AG09319 (cell line): ENCODE results near the gene PKP2.
"Not testable (repeated sequence)": the region's sequence is repeated elsewhere in the genome, so short reads cannot be mapped to it uniquely, and the experiment has no call there.

Experiments
- DNase-seq: peaks from one replicate; pipeline ENCODE4 v3.0.0-alpha.2; 2010; ENCODE audit warnings: low read depth; ENCODE audit errors: extremely low read depth
- TF ChIP-seq, protein P1 (sequence below): IDR thresholded peaks from 2 replicates; pipeline ENCODE4 v1.5.1; 2011; ENCODE audit warnings: low read depth, mild to moderate bottlenecking, inconsistent platforms, low read length, moderate library complexity

Gene PKP2

DNA sequence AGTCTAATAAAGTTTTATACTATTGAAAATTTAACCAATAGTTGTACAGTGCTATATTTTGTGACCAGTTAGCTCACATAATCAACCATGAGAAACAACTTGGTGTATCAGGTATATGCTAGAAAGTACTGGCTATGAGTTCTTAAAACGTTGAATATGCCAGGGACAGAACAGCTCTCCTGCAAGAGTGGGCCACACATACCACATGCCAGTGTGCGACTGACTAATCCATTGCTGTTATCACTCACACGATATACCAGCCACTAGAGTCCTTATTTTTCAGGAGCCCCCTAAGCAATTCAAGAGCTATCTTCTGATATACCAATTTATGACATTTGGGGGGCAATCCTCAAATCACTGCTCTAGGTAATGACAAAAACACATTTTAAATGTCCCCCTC, 9.5 kb downstream of the PKP2 start:
- TF ChIP-seq, protein P1, sequence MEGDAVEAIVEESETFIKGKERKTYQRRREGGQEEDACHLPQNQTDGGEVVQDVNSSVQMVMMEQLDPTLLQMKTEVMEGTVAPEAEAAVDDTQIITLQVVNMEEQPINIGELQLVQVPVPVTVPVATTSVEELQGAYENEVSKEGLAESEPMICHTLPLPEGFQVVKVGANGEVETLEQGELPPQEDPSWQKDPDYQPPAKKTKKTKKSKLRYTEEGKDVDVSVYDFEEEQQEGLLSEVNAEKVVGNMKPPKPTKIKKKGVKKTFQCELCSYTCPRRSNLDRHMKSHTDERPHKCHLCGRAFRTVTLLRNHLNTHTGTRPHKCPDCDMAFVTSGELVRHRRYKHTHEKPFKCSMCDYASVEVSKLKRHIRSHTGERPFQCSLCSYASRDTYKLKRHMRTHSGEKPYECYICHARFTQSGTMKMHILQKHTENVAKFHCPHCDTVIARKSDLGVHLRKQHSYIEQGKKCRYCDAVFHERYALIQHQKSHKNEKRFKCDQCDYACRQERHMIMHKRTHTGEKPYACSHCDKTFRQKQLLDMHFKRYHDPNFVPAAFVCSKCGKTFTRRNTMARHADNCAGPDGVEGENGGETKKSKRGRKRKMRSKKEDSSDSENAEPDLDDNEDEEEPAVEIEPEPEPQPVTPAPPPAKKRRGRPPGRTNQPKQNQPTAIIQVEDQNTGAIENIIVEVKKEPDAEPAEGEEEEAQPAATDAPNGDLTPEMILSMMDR = no peak
- no peak for DNase-seq

DNA sequence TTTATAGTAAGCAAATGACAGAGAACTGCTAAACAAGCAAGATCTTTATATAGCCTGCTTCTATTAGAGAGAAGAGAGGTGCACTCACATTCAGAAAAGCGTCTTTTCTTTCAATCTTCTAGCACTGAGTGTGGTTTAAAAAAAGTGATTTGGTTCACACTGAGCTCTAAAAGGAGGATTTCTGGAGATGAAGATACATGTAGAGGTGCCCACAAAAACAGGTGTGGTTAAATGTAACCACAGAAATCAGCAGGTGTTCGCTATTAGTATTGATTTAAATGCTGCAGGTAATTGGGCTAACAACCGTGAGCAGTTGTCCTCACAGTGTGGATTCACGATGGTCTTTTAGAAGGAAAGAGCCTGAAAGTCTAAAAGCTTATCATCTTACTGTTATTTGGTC, 10.7 kb downstream of the PKP2 start:
- TF ChIP-seq, protein P1 = no peak
- DNase-seq = no peak

- no peak for DNase-seq
- TF ChIP-seq, protein P1 = no peak
Observed at GRCh38 chr12:32884962-32885361, 11.6 kb downstream of the PKP2 start.

- TF ChIP-seq, protein P1 = no peak
- DNase-seq = no peak
Observed at GRCh38 chr12:32881702-32882101, 14.9 kb downstream of the PKP2 start.

- no peak for DNase-seq
- TF ChIP-seq, protein P1 = no peak
Observed at GRCh38 chr12:32881107-32881506, 15.5 kb downstream of the PKP2 start.

DNA sequence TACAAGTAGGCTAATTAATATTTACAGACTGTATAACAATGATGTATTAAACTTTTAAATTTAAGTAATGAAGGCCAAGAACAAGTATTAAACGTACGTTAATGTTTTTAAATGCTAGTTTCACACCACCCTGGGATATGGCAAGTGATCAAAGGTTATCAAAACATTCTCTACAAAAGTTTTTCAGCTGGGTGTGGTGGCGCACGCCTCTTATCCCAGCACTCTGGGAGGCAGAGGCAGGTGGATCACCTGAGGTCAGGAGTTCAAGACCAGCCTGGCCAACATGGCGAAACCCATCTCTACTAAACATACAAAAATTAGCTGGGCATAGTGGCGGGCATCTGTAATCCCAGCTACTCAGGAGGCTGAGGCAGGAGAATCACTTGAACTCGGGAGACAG, 17.5 kb downstream of the PKP2 start:
- not testable (repeated sequence) for DNase-seq

DNA sequence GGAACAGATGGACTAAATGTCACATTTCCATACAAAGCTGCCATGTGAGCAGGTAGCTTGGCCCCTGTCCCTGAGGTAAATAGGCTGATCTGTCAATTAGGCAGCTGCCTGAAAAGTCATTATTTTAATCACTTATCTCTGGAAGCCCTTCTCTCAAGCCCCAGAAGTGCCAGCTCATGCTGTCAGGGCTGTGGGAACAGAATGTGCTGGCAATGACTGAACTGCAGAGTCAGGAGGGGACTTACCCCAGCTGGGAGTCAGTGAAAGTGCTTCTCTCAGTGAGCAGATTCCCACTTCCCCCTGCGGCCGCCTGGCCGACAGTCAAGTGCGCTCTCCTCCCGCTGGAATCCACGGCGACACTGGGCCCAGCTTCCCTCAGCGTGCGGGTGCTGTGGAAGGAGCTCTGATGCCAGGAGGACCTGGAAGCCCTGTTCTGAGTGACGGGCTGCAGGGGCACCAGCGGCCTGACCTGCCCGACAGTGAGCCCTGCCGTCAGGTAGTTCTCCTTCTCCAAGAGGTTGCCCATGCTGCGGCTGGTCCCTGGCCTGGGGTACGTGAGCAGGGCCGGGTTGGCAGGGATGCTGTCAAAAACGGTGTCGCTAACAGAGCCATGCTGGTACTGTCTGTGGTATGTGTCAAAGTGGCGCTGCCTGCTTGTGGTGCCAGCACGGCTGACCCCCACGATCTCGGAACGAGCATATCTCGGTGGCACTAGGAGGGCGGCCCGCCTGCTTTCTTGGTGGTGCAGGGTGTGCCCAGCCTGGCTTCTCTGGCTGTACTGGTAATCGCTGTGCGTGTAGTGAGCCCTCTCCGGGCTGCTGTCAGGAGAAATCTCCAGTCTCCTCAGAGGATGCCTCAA, 18.7 kb downstream of the PKP2 start:
- no peak for DNase-seq
- TF ChIP-seq, protein P1 = no peak

- no peak for DNase-seq
- TF ChIP-seq, protein P1 = no peak
Observed at GRCh38 chr12:32876004-32876403, 20.6 kb downstream of the PKP2 start.
